Hepatocyte (in vitro differentiated cells): Measurements from ENCODE around the gene MBNL3.

Source experiments
- EZH2 ChIP-seq: fragments of 200-600 bp; sonication (generic); IDR thresholded peaks from 2 replicates; pipeline ENCODE4 v1.6.1; 2016; ENCODE audit warnings: antibody characterized with exemption, mild to moderate bottlenecking, borderline replicate concordance
- TF ChIP-seq, protein P1 (sequence below): fragments of 200-600 bp; sonication (generic); IDR thresholded peaks from 2 replicates; pipeline ENCODE4 v1.5.1; 2016; ENCODE audit warnings: antibody characterized with exemption, mild to moderate bottlenecking; ENCODE audit not compliant: poor library complexity

DNA sequence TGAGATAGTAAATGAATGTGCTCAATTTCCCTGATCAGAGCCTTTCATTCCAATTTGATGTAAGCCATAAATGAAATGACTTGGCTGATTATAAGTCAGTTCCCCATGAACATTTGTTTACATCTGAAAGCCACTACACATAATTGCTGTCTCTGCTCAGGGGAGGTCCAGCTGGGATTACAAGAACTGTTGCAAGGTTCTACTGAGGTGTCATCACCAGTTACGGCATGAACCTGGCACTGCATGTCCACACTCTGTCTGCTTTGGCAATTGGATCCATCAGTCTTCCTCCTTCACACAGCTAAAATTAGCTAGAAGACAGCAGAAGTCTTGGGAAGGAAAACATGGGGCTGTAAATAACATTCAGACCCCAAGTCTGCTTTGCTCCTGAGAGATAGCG, 12.8 kb upstream of the MBNL3 start:
- TF ChIP-seq, protein P1, sequence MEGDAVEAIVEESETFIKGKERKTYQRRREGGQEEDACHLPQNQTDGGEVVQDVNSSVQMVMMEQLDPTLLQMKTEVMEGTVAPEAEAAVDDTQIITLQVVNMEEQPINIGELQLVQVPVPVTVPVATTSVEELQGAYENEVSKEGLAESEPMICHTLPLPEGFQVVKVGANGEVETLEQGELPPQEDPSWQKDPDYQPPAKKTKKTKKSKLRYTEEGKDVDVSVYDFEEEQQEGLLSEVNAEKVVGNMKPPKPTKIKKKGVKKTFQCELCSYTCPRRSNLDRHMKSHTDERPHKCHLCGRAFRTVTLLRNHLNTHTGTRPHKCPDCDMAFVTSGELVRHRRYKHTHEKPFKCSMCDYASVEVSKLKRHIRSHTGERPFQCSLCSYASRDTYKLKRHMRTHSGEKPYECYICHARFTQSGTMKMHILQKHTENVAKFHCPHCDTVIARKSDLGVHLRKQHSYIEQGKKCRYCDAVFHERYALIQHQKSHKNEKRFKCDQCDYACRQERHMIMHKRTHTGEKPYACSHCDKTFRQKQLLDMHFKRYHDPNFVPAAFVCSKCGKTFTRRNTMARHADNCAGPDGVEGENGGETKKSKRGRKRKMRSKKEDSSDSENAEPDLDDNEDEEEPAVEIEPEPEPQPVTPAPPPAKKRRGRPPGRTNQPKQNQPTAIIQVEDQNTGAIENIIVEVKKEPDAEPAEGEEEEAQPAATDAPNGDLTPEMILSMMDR, result no peak
- no peak for TF ChIP-seq EZH2
